OCI-LY1 (cell line): ENCODE measurements around the gene GRM7.

ENCODE experiments used
- H2AFZ ChIP-seq: fragments of 200-600 bp; sonication (generic), shearing (Covaris generic); 2 replicates; pipeline ENCODE4 v1.6.0; 2014; ENCODE audit warnings: antibody characterized with exemption, mild to moderate bottlenecking, low read length
- H3F3A ChIP-seq: fragments of 200-600 bp; sonication (generic), shearing (Covaris generic); 2 replicates; pipeline ENCODE4 v1.6.0; 2014; ENCODE audit warnings: mild to moderate bottlenecking, antibody characterized with exemption, low read length, moderate library complexity; ENCODE audit not compliant: insufficient read depth
- H3K27ac ChIP-seq: fragments of 200-600 bp; sonication (generic); 2 replicates; pipeline ENCODE4 v1.5.1; 2014; ENCODE audit warnings: low read length, mixed run types, mild to moderate bottlenecking, low read depth; ENCODE audit not compliant: poor library complexity, severe bottlenecking
- H3K27me3 ChIP-seq: fragments of 200-600 bp; sonication (generic); 2 replicates; pipeline ENCODE4 v1.6.0; 2014; ENCODE audit warnings: antibody characterized with exemption, mild to moderate bottlenecking, low read length, moderate library complexity; ENCODE audit not compliant: insufficient read depth
- H3K36me3 ChIP-seq: fragments of 200-600 bp; sonication (generic); 2 replicates; pipeline ENCODE4 v1.6.1; 2014; ENCODE audit warnings: mild to moderate bottlenecking, antibody characterized with exemption, low read length, moderate library complexity, mixed read lengths; ENCODE audit not compliant: insufficient read depth
- H3K4me1 ChIP-seq: fragments of 200-600 bp; sonication (generic); 2 replicates; pipeline ENCODE4 v1.5.1; 2014; ENCODE audit warnings: mild to moderate bottlenecking, low read length, moderate library complexity; ENCODE audit not compliant: insufficient read depth, severe bottlenecking
- H3K4me2 ChIP-seq: fragments of 200-600 bp; sonication (generic), shearing (Covaris generic); 2 replicates; pipeline ENCODE4 v1.6.1; 2014; ENCODE audit warnings: low read length
- H3K4me3 ChIP-seq: fragments of 200-600 bp; sonication (generic); 2 replicates; pipeline ENCODE4 v1.5.1; 2014; ENCODE audit warnings: low read length, low read depth, mild to moderate bottlenecking, mixed read lengths; ENCODE audit not compliant: poor library complexity, severe bottlenecking
- H3K79me2 ChIP-seq: fragments of 200-600 bp; shearing (Covaris generic); 2 replicates; pipeline ENCODE4 v1.6.1; 2016; ENCODE audit warnings: mixed run types, low read length, mixed read lengths; ENCODE audit not compliant: insufficient read depth
- H3K9ac ChIP-seq: fragments of 200-600 bp; sonication (generic), shearing (Covaris generic); 2 replicates; pipeline ENCODE4 v1.6.1; 2014; ENCODE audit warnings: mild to moderate bottlenecking, low read length, mixed read lengths
- H3K9me2 ChIP-seq: fragments of 200-600 bp; sonication (generic), shearing (Covaris generic); 2 replicates; pipeline ENCODE4 v1.6.1; 2014; ENCODE audit warnings: low read depth, mild to moderate bottlenecking, low read length, mixed read lengths
- H3K9me3 ChIP-seq: fragments of 200-600 bp; shearing (Covaris generic); 2 replicates; pipeline ENCODE4 v1.6.1; 2014; ENCODE audit warnings: low read length, mixed read lengths
- H4K20me1 ChIP-seq: fragments of 200-600 bp; sonication (generic), shearing (Covaris generic); 2 replicates; pipeline ENCODE4 v1.6.0; 2016; ENCODE audit warnings: mild to moderate bottlenecking, low read length; ENCODE audit not compliant: insufficient read depth
- CTCF ChIP-seq: fragments of 200-600 bp; sonication (generic), shearing (Covaris generic); IDR thresholded peaks from 2 replicates; pipeline ENCODE4 v1.5.1; 2017; ENCODE audit warnings: mild to moderate bottlenecking, antibody characterized with exemption, low read length, moderate library complexity, mixed read lengths
- EZH2 ChIP-seq: fragments of 200-600 bp; sonication (generic), shearing (Covaris generic); IDR thresholded peaks from 2 replicates; pipeline ENCODE4 v1.8.0; 2017; ENCODE audit warnings: borderline replicate concordance, mixed run types, mild to moderate bottlenecking, antibody characterized with exemption, low read length, moderate library complexity, mixed read lengths

The GRM7 gene

GRCh38 chr3:7432610-7433009, 571.7 kb downstream of the GRM7 start:
- no peak overlapping the region for H3K9ac ChIP-seq
- no peaks in the 10 kb centered on the region for H3F3A ChIP-seq
- H3K9me2 ChIP-seq: no peaks in the 10 kb centered on the region
- no peak overlapping the region for H3K4me2 ChIP-seq
- no peak overlapping the region for H2AFZ ChIP-seq
- H3K36me3 ChIP-seq: no peaks in the 10 kb centered on the region
- H3K79me2 ChIP-seq: no peaks in the 10 kb centered on the region
- no peak overlapping the region for H3K4me3 ChIP-seq
- no peaks in the 10 kb centered on the region for H3K9me3 ChIP-seq
- H3K27ac ChIP-seq: no peak overlapping the region
- H4K20me1 ChIP-seq: no peaks in the 10 kb centered on the region
- TF ChIP-seq CTCF: no peak
- H3K27me3 ChIP-seq: no peaks in the 10 kb centered on the region
- H3K4me1 ChIP-seq: no peaks in the 10 kb centered on the region

GRCh38 chr3:7433073-7433472, 572.2 kb downstream of the GRM7 start:
- H3K4me3 ChIP-seq: no peak overlapping the region
- H3K27me3 ChIP-seq: no peaks in the 10 kb centered on the region
- no peak for TF ChIP-seq CTCF
- no peak for TF ChIP-seq EZH2

DNA sequence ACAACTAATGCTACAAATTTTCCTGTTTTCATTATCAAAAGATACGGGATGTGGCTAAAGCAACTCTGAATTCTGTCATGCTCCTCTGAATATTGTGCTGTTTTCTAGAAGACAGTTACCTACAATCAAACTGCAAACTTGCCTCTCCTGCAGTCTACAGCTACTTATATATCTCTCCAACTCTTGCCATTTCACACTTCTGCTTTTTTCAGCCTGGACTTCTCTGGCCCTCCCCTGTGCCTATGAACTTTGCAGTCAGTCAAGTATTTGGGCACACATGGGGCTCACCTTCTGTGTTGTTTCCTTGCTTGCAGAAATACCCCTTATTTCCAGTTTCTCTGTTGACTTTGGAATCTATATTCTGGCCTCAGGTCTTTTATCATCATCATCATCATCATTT, 575.6 kb downstream of the GRM7 start:
- TF ChIP-seq CTCF (no peak), EZH2 (no peak)
- no peaks in the 10 kb centered on the region for H3K27me3 ChIP-seq

More at GRCh38 chr3:7433073-7433472, 572.2 kb downstream of the GRM7 start:
- no peaks in the 10 kb centered on the region for H3K9me3 ChIP-seq
- H4K20me1 ChIP-seq: no peaks in the 10 kb centered on the region
- H3K27ac ChIP-seq: no peak overlapping the region
- no peak overlapping the region for H3K9ac ChIP-seq
- H3K79me2 ChIP-seq: no peaks in the 10 kb centered on the region
- H3K4me1 ChIP-seq: no peaks in the 10 kb centered on the region
- H2AFZ ChIP-seq: no peak overlapping the region
- H3K9me2 ChIP-seq: no peaks in the 10 kb centered on the region
- no peaks in the 10 kb centered on the region for H3K36me3 ChIP-seq
- H3K4me2 ChIP-seq: no peak overlapping the region
- H3F3A ChIP-seq: no peaks in the 10 kb centered on the region

More for the DNA sequence above, 575.6 kb downstream of the GRM7 start:
- Histone ChIP-seq H3K9me3 (no peaks in the 10 kb centered on the region), H3K4me1 (no peaks in the 10 kb centered on the region), H3K4me2 (no peak overlapping the region), H4K20me1 (no peaks in the 10 kb centered on the region), H3K79me2 (no peaks in the 10 kb centered on the region), H3K4me3 (no peak overlapping the region), H2AFZ (no peak overlapping the region), H3K9ac (no peak overlapping the region), H3K36me3 (no peaks in the 10 kb centered on the region), H3K9me2 (no peaks in the 10 kb centered on the region), H3K27ac (no peak overlapping the region), H3F3A (no peaks in the 10 kb centered on the region)
